ENCODE measurements around the gene AHRR.

Gene AHRR

DNA sequence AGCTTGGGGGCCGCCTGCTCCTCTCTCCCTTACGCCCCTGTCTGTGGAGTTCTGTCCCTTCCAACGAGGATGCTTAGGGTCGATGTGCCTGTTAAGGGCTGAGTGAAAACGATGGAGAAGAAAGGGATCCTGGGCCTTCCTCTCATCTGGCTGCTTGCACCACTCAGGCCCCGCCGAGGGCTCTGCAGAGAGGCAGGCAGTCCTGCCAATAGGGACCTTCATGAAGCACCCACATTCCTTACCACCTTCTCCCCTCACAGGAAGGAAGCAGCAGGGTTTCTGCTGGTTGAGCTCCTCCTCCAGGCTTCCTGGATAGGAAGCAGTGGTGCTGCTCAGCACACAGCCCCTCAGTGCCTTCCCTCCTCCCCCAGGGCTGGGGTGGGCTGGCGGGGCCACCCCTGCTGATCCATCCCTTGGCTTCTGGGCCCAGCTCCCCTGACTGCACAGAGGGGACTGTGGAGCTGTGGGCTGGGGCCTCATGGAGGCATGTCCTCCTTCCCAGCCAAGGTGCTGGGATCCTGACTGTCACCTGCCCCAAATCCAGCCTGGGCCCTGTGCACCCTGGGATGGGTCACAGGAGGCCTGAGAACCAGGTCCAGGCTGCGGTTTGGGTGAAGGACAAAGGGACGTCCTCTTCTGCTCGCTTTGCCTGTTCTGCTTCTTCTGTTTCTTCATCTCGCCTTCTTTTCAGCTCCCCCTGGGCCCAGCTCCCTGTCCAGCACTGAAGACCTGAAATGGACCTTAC is 50.5 kb downstream of the AHRR start:
- no peak for TF ChIP-seq TAF1 (IDR thresholded peaks at IDR 0.05; ENCODE audit: borderline replicate concordance, insufficient read depth, low read length)
- no peak for TF ChIP-seq FOXP2 (optimal IDR thresholded peaks at IDR 0.05; ENCODE audit: borderline replicate concordance, extremely low read depth, extremely low read length, insufficient read depth)
- TF ChIP-seq SIN3A (IDR thresholded peaks at IDR 0.05; ENCODE audit: borderline replicate concordance, insufficient read depth, low read length) = no peak
- TF ChIP-seq POLR2AphosphoS5 (IDR thresholded peaks at IDR 0.05; ENCODE audit: low read depth, low read length) = no peak
- TF ChIP-seq REST (IDR thresholded peaks at IDR 0.05; ENCODE audit: insufficient read depth in 1 of 2, low read depth in 2 of 2, low read length in 2 of 2) = no peak

- TF ChIP-seq REST (IDR thresholded peaks at IDR 0.05; ENCODE audit: insufficient read depth in 1 of 2, low read depth in 2 of 2, low read length in 2 of 2) (no peak), FOXP2 (optimal IDR thresholded peaks at IDR 0.05; ENCODE audit: borderline replicate concordance, extremely low read depth, extremely low read length, insufficient read depth) (no peak), TAF1 (IDR thresholded peaks at IDR 0.05; ENCODE audit: borderline replicate concordance, insufficient read depth, low read length) (no peak)
Measured at GRCh38 chr5:372556-372995, 51.1 kb downstream of the AHRR start.

DNA sequence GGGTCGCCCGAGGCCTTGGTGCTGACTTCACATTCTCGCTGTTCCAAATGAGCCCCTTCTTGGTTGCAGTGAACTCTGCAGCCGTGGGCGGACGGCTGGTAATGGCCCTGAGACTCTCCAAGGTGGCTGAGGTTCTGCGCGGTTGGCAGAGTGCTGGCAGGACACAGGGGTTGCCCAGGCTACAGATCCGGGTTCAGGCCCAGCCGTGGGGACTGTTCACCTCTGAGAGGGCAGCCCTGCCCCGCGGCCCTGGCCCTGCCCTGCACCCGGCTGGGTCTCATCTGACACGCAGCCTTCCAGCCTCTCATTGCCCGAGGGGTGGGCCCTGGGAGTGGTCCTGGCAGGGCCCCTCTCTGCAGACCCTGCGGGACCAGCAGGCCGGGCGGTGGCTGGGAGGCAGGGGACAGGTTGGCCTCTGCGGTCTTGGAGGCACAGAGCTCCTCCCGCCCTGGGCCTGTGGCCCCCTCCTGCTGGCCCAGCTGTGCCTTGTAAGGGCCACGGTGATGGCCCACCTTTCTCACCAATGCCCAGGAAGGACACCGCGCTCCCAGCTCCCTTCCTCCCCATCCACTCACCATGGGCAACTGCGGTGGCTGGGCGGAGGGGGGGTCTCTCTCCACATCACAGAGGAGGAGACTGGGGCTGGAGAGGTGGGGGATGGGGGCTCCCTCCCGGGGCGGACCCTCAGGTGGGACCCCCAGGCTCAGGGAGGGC is 51.6 kb downstream of the AHRR start:
- TF ChIP-seq SIN3A (IDR thresholded peaks at IDR 0.05; ENCODE audit: borderline replicate concordance, insufficient read depth, low read length) (no peak), REST (IDR thresholded peaks at IDR 0.05; ENCODE audit: insufficient read depth in 1 of 2, low read depth in 2 of 2, low read length in 2 of 2) (no peak)

DNA sequence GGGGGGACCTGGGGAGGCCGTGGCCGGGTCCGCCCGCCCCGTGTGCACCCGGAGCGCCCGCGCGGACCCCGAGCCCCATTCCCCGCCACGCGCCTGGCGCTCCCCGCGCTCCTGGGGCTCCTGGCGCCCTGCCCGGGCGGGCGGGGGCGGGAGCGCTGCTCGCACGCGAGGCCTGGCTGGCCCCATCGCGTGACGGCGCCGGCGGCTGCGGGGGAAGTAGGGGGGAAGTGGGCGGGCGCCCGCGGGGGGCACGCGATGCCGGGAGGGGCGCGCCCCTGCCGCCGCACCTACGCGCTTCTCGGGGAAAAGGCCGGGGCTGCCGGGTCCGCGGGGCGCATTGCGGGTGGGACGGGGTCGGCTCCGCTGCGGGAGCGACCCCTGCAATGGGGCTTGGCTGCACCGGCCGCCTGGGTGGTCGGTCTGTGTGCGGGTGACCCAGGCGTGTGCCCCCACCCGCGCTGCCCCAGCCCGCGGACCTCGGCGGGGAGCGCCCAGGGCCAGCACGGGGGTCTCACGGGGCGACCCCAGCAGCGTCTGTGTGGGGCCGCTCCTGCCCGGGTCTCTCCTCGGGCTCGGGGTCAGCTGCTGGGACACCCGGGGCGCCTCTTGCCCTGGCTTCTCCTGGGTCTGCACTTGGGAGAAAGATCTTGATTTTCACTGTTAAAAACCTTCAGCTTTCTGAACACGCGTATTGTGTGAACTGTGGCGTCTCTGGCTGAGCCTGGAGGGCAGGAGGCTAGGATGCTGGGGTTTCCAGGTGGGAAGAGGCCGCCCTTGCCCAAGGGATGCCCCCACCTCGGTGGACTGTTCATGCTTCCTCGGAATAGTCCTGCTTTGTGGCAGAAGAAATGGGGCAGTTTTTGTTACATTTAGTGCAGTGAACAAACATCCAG is 52.4 kb downstream of the AHRR start:
- TF ChIP-seq TAF1 (IDR thresholded peaks at IDR 0.05; ENCODE audit: borderline replicate concordance, insufficient read depth, low read length) (no peak), POLR2AphosphoS5 (IDR thresholded peaks at IDR 0.05; ENCODE audit: low read depth, low read length) (no peak), FOXP2 (optimal IDR thresholded peaks at IDR 0.05; ENCODE audit: borderline replicate concordance, extremely low read depth, extremely low read length, insufficient read depth) (no peak), REST (IDR thresholded peaks at IDR 0.05; ENCODE audit: insufficient read depth in 1 of 2, low read depth in 2 of 2, low read length in 2 of 2) (no peak), SIN3A (IDR thresholded peaks at IDR 0.05; ENCODE audit: borderline replicate concordance, insufficient read depth, low read length) (no peak)

Measured in PFSK-1 (cell line).